Breast epithelium (tissue), 3 donors: ENCODE measurements around the gene FAM227B.

Source experiments
- POLR2A ChIP-seq: fragments of 450-650 bp; IDR thresholded peaks from one replicate; pipeline ENCODE4 v1.6.1; 2016; ENCODE audit warnings: antibody characterized with exemption, mild to moderate bottlenecking, moderate library complexity
- POLR2AphosphoS5 ChIP-seq, 3 donors: sonication (generic); formaldehyde crosslinking; IDR thresholded peaks; one replicate each; pipeline ENCODE4 v1.6.1; 2017; ENCODE audit warnings: antibody characterized with exemption in 3 of 3
- TF ChIP-seq, protein P1 (sequence below), 3 donors: fragments of 450-650 bp; IDR thresholded peaks; one replicate each; pipeline ENCODE4 v1.5.1; 2016 to 2017; ENCODE audit warnings: antibody characterized with exemption in 3 of 3, mild to moderate bottlenecking in 3 of 3, moderate library complexity in 3 of 3

DNA sequence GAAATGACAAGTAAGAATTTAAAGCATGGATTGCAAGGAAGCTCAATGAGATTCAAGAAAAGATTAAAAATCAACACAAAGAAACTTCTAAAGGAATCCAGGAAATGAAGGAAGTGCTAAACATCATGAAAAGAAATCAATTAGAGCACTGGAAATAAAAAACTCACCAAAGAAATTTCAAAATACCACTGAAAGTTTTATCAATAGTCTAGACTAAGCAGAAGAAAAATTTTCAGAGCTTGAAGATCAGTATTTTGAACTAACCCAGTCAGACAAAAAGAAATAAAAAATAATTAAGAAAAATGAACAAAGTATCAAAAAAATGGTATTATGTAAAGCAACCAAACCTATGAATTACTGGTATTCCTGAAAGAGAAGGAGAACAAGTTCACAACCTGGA, 60.6 kb downstream of the FAM227B start:
- TF ChIP-seq POLR2AphosphoS5 (IDR thresholded peaks at IDR 0.05) (no peak), POLR2A (no peak)
- TF ChIP-seq, protein P1, sequence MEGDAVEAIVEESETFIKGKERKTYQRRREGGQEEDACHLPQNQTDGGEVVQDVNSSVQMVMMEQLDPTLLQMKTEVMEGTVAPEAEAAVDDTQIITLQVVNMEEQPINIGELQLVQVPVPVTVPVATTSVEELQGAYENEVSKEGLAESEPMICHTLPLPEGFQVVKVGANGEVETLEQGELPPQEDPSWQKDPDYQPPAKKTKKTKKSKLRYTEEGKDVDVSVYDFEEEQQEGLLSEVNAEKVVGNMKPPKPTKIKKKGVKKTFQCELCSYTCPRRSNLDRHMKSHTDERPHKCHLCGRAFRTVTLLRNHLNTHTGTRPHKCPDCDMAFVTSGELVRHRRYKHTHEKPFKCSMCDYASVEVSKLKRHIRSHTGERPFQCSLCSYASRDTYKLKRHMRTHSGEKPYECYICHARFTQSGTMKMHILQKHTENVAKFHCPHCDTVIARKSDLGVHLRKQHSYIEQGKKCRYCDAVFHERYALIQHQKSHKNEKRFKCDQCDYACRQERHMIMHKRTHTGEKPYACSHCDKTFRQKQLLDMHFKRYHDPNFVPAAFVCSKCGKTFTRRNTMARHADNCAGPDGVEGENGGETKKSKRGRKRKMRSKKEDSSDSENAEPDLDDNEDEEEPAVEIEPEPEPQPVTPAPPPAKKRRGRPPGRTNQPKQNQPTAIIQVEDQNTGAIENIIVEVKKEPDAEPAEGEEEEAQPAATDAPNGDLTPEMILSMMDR (IDR thresholded peaks at IDR 0.05), result no peak
